Esophagus muscularis mucosa (tissue), 4 donors: Measurements from ENCODE around the gene COPS8. TPM values are rescaled to one million over a fixed set of nuclear protein-coding genes. Genes with fewer than 3 reads are reported as not detected.

ENCODE experiments used
- DNase-seq: peaks from one replicate; pipeline ENCODE4 v3.0.0-alpha.2; 2017; ENCODE audit errors: extremely low spot score
- H3K27ac ChIP-seq, 4 donors: fragments of 200-600 bp; sonication (generic); replicated peaks in 1 of 4; 1 replicate in 3 of 4; 2 replicates in 1 of 4; pipeline ENCODE4 v1.5.1; 2016 to 2019; ENCODE audit warnings: mild to moderate bottlenecking in 1 of 4
- H3K27me3 ChIP-seq, 4 donors: fragments of 200-600 bp; sonication (generic); one replicate each; pipeline versions ENCODE4 v1.5.1 to v1.6.0; 2016 to 2019
- H3K36me3 ChIP-seq, 4 donors: fragments of 200-600 bp; sonication (generic); one replicate each; pipeline ENCODE4 v1.5.1; 2016 to 2019
- H3K4me1 ChIP-seq, 4 donors: fragments of 200-600 bp; sonication (generic); one replicate each; pipeline ENCODE4 v1.5.1; 2016 to 2019
- H3K4me3 ChIP-seq, 4 donors: fragments of 200-600 bp; sonication (generic); 1 replicate in 2 of 4; 2 replicates in 2 of 4; pipeline ENCODE4 v1.5.1; 2016 to 2019; ENCODE audit warnings: mild to moderate bottlenecking in 4 of 4, moderate library complexity in 1 of 4
- H3K9me3 ChIP-seq, 4 donors: fragments of 200-600 bp; sonication (generic); 1 replicate in 3 of 4; 2 replicates in 1 of 4; pipeline ENCODE4 v1.5.1; 2016 to 2019
- EP300 ChIP-seq: sonication (generic); formaldehyde crosslinking; IDR thresholded peaks from one replicate; pipeline ENCODE4 v1.6.1; 2017; ENCODE audit warnings: antibody characterized with exemption
- POLR2A ChIP-seq: fragments of 450-650 bp; IDR thresholded peaks from one replicate; pipeline ENCODE4 v1.6.1; 2017; ENCODE audit warnings: antibody characterized with exemption, moderate library complexity, mild to moderate bottlenecking, low read depth
- POLR2AphosphoS5 ChIP-seq, 2 donors: sonication (generic); formaldehyde crosslinking; IDR thresholded peaks; one replicate each; pipeline ENCODE4 v1.6.1; 2017; ENCODE audit warnings: antibody characterized with exemption in 2 of 2
- WGBS: methylation state at CpG from one replicate; pipeline ENCODE4 v1.1.5; 2018; 5-methylcytosine and 5-hydroxymethylcytosine counted together
- intact Hi-C: fragments of 100-400 bp; cut with DNase I; formaldehyde crosslinking; loops from one replicate; pipeline ENCODE4 v1.15.1; 2023
- total RNA-seq, 4 donors: library from RNA; depleted of rRNA; stranded (reverse); fragments of >200 nt; gene quantifications; one replicate each; pipeline versions ENCODE4 v1.1.0 to v1.2.1, GENCODE V29; 2016
- TF ChIP-seq, protein P1 (sequence below), 3 experiments: fragments of 200-600 bp in 2 of 3; fragments of 450-650 bp in 1 of 3; sonication (generic) in 2 of 3; IDR thresholded peaks; one replicate each; pipeline ENCODE4 v1.5.1; 2017 to 2019; ENCODE audit warnings: antibody characterized with exemption in 3 of 3, mild to moderate bottlenecking in 2 of 3, moderate library complexity in 1 of 3

Gene COPS8
- total RNA-seq, 4 donors from 2014 or later: 69.4 to 96.0 (median 82.8) TPM

DNA sequence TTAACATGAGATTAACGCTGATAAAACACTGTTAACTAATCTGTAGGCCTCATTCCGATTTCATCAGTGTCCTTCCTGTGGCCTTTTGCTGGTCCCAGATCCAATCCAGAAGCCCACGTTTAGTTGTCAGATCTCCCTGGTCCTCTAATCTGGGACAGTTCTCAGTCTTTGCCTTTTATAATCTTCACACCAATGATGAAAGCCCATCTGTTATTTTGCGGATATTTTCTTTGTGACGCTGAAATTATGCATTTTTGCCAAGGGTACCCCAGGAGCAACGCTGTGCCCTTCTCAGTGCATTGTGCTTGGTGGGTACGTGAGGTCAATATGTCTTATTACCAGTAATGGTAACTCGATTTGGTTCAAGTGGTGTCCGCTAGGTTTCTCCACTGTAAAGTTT lies 51.1 kb downstream of the COPS8 start:
- peak; percentile 68 for DNase-seq
- Histone ChIP-seq H3K27ac (no peak overlapping the region), H3K36me3 (no peaks in the 10 kb centered on the region), H3K4me1 (peaks cover 0 to 6% (median 2%) of the 10 kb centered on the region in 4 donors), H3K27me3 (no peaks in the 10 kb centered on the region), H3K9me3 (no peaks in the 10 kb centered on the region), H3K4me3 (no peak overlapping the region)
- intact Hi-C loops: no loop called here
- WGBS: 94% methylated on average over 9 of the region's 9 CpGs
- TF ChIP-seq POLR2AphosphoS5 (IDR thresholded peaks at IDR 0.05) (no peak), POLR2A (no peak), EP300 (no peak)
- TF ChIP-seq, protein P1, sequence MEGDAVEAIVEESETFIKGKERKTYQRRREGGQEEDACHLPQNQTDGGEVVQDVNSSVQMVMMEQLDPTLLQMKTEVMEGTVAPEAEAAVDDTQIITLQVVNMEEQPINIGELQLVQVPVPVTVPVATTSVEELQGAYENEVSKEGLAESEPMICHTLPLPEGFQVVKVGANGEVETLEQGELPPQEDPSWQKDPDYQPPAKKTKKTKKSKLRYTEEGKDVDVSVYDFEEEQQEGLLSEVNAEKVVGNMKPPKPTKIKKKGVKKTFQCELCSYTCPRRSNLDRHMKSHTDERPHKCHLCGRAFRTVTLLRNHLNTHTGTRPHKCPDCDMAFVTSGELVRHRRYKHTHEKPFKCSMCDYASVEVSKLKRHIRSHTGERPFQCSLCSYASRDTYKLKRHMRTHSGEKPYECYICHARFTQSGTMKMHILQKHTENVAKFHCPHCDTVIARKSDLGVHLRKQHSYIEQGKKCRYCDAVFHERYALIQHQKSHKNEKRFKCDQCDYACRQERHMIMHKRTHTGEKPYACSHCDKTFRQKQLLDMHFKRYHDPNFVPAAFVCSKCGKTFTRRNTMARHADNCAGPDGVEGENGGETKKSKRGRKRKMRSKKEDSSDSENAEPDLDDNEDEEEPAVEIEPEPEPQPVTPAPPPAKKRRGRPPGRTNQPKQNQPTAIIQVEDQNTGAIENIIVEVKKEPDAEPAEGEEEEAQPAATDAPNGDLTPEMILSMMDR (IDR thresholded peaks at IDR 0.05): no peak

DNA sequence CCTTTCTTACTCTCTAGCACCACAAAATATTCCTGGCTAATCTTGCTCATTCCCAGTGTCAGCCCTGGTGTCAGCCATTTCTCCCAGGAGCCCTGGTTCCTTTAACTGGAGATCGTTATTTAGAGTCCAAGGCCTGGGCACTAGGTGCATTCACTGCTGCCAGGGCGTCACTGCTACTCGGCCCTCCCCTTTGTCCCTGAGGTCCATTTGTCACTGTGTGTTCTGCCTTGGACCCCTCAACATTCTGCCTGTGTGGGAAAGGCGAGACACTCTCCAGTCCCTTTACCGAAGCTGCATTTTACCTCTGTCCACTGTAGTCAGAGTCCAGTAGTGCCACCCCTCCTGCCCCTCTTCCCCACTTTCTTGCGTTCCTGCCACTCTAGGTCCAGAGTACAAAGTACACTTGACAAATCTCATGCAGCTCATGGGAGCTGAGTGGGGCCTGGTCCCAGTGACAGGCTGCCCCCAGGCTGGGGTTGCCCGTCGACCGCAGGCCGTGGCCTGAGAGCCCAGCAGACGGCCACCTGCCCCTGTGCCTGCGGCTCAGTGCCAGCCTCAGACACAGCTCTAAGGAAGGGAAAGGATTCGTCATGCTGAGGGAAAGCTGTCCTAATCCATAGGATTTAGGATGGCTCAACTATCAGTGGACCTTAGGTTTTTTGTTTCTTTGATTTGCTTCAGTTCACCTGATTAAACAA lies 52.1 kb downstream of the COPS8 start:
- WGBS: 95% methylated on average over 13 of the region's 13 CpGs
- intact Hi-C loops: no loop called here
- no peaks in the 10 kb centered on the region for H3K36me3 ChIP-seq
- H3K27me3 ChIP-seq: no peaks in the 10 kb centered on the region
- no peaks in the 10 kb centered on the region for H3K9me3 ChIP-seq
- DNase-seq: peak; percentile 83
- H3K4me1 ChIP-seq: peaks cover 0 to 6% (median 3%) of the 10 kb centered on the region in 4 donors
- no peak overlapping the region for H3K4me3 ChIP-seq
- TF ChIP-seq POLR2AphosphoS5 (IDR thresholded peaks at IDR 0.05) (no peak), POLR2A (no peak), EP300 (no peak)
- TF ChIP-seq, protein P1 (IDR thresholded peaks at IDR 0.05): no peak
- H3K27ac ChIP-seq: no peak overlapping the region

DNA sequence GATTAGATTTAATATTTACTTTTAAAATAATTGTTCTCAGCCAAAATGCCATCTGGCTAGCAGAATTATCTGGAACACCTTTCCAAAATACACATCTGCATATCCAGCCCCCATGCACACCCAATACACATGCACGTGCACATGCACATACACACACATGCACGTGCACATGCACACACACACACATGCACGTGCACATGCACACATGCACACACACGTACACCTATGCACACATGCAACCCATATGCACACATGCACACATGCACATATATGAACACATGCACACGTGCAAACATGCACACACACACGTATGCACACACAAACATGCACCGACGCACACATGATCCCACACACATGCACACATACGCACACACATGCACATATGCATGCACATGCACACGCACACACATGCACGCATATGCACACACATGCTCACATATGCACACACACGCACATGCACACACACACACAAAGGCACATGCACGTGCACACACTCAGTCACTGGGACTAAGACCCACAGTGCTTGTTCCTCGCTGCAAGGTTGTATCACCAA lies 53.5 kb downstream of the COPS8 start:
- H3K4me3 ChIP-seq: no peak overlapping the region
- intact Hi-C loops: no loop called here
- no peaks in the 10 kb centered on the region for H3K36me3 ChIP-seq
- no peak for TF ChIP-seq EP300
- no peak for TF ChIP-seq POLR2A
- TF ChIP-seq, protein P1 (IDR thresholded peaks at IDR 0.05): no peak
- no peak for TF ChIP-seq POLR2AphosphoS5 (IDR thresholded peaks at IDR 0.05)
- peaks cover 0 to 18% (median 12%) of the 10 kb centered on the region in 4 donors for H3K4me1 ChIP-seq
- peak; percentile 75 for DNase-seq
- no peak overlapping the region for H3K27ac ChIP-seq
- no peaks in the 10 kb centered on the region for H3K9me3 ChIP-seq
- WGBS: 93% methylated on average over 14 of the region's 14 CpGs
- H3K27me3 ChIP-seq: no peaks in the 10 kb centered on the region

DNA sequence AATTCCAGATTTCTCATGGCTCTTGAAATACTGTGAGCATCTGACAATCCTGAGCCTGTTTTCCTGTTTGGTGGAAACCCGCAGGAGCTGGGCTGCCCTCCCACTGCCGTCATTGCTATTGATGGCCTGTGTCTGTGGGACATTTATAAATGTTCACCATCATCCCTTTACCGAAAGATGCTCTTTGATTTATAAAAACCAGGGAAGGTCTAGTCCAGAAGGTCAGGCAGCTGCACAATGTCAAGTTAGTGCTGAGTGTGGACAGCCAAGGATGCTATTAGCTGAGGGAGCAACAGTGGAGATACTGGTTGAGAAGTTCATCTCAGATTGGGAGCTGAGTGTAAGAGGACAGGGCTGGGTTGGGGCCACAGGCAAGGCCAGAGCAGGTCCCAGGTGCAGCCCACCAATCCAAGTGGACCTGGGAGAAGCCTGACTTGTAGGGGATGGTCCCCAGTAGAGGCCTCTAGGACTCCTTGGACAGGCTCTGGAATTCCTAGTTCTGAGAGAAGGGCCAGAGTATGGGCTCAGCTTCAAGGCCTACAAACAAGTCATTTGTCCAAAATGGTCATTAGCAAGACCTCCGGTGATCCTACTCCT lies 55.1 kb downstream of the COPS8 start:
- H3K27ac ChIP-seq: peak overlapping the region; percentile 20 to 63 (median 46)
- 83% methylated on average over 4 of the region's 4 CpGs for WGBS
- TF ChIP-seq POLR2A: no peak
- TF ChIP-seq POLR2AphosphoS5 (IDR thresholded peaks at IDR 0.05): peak; percentile 6 to 25
- TF ChIP-seq, protein P1 (IDR thresholded peaks at IDR 0.05): no peak
- peak; percentile 89 for DNase-seq
- H3K36me3 ChIP-seq: no peaks in the 10 kb centered on the region
- H3K27me3 ChIP-seq: no peaks in the 10 kb centered on the region
- intact Hi-C loops: no loop called here
- H3K4me3 ChIP-seq: no peak overlapping the region
- H3K4me1 ChIP-seq: peaks cover 0 to 19% (median 9%) of the 10 kb centered on the region in 4 donors
- peaks cover 0 to under 1% (median 0%) of the 10 kb centered on the region in 4 donors for H3K9me3 ChIP-seq
